Neural progenitor cell (in vitro differentiated cells): ENCODE results near the gene DISP1. TPM values are rescaled to one million over a fixed set of nuclear protein-coding genes. Genes with fewer than 3 reads are reported as not detected.

ENCODE experiments used
- DNase-seq: peaks from one replicate; pipeline ENCODE4 v3.0.0-alpha.2; 2016; ENCODE audit warnings: low spot score
- H2AFZ ChIP-seq: fragments of 200-600 bp; sonication (generic); replicated peaks from 2 replicates; pipeline ENCODE4 v1.6.1; 2016; ENCODE audit warnings: antibody characterized with exemption
- H3F3A ChIP-seq: fragments of 200-600 bp; sonication (generic); 2 replicates; pipeline ENCODE4 v1.6.1; 2016; ENCODE audit warnings: antibody characterized with exemption, low read depth
- H3K27ac ChIP-seq: fragments of 200-600 bp; sonication (generic); 2 replicates; pipeline ENCODE4 v1.5.1; 2016; ENCODE audit warnings: mild to moderate bottlenecking
- H3K27me3 ChIP-seq: fragments of 200-600 bp; sonication (generic); 2 replicates; pipeline ENCODE4 v1.6.1; 2016; ENCODE audit warnings: mild to moderate bottlenecking, moderate library complexity
- H3K36me3 ChIP-seq: fragments of 200-600 bp; sonication (generic); 2 replicates; pipeline ENCODE4 v1.5.1; 2016
- H3K4me1 ChIP-seq: fragments of 200-600 bp; sonication (generic); 2 replicates; pipeline ENCODE4 v1.6.1; 2016; ENCODE audit warnings: mixed run types
- H3K4me2 ChIP-seq: fragments of 200-600 bp; sonication (generic); 2 replicates; pipeline ENCODE4 v1.6.1; 2016
- H3K4me3 ChIP-seq: fragments of 200-600 bp; sonication (generic); 2 replicates; pipeline ENCODE4 v1.5.1; 2016
- H3K79me2 ChIP-seq: fragments of 200-600 bp; sonication (generic); 2 replicates; pipeline ENCODE4 v1.6.1; 2016; ENCODE audit warnings: low read depth
- H3K9ac ChIP-seq: fragments of 200-600 bp; sonication (generic); 2 replicates; pipeline ENCODE4 v1.6.1; 2016
- H3K9me3 ChIP-seq: fragments of 200-600 bp; sonication (generic); 2 replicates; pipeline ENCODE4 v1.5.1; 2016; ENCODE audit warnings: low read depth
- H4K20me1 ChIP-seq: fragments of 200-600 bp; sonication (generic); 2 replicates; pipeline ENCODE4 v1.6.1; 2016; ENCODE audit warnings: low read depth
- H3K27ac Mint-ChIP-seq: 3 replicates; pipeline ENCODE4 v1.8.0; 2021; ENCODE audit warnings: mixed read lengths
- H3K27me3 Mint-ChIP-seq: 2 replicates; pipeline ENCODE4 v1.8.0; 2022; ENCODE audit warnings: low read depth, mild to moderate bottlenecking, inconsistent platforms, moderate library complexity, mixed read lengths; ENCODE audit not compliant: insufficient read depth
- H3K36me3 Mint-ChIP-seq: 3 replicates; pipeline ENCODE4 v1.8.0; 2021; ENCODE audit warnings: mixed read lengths
- H3K4me1 Mint-ChIP-seq: 3 replicates; pipeline ENCODE4 v1.8.0; 2021; ENCODE audit warnings: mixed read lengths
- H3K4me3 Mint-ChIP-seq: 3 replicates; pipeline ENCODE4 v1.8.0; 2021; ENCODE audit warnings: mild to moderate bottlenecking, moderate library complexity, mixed read lengths
- H3K9me3 Mint-ChIP-seq: 3 replicates; pipeline ENCODE4 v1.8.0; 2020; ENCODE audit warnings: mixed read lengths
- EZH2 ChIP-seq: fragments of 200-600 bp; sonication (generic); IDR thresholded peaks from 2 replicates; pipeline ENCODE4 v1.6.1; 2017; ENCODE audit warnings: antibody characterized with exemption, mild to moderate bottlenecking, moderate library complexity
- EZH2phosphoT487 ChIP-seq: fragments of 200-600 bp; sonication (generic); IDR thresholded peaks from 2 replicates; pipeline ENCODE4 v1.6.1; 2017; ENCODE audit warnings: antibody characterized with exemption
- total RNA-seq: library from RNA; depleted of rRNA; stranded (reverse); fragments of >200 nt; gene quantifications from 2 replicates; pipeline ENCODE4 v1.2.3, GENCODE V29; 2015; ENCODE audit warnings: low replicate concordance
- TF ChIP-seq, protein P1 (sequence below): fragments of 200-600 bp; sonication (generic); IDR thresholded peaks from 2 replicates; pipeline ENCODE4 v1.5.1; 2017; ENCODE audit warnings: antibody characterized with exemption, mild to moderate bottlenecking

Gene DISP1
- total RNA-seq, 1 donor from 2014 or later: 6.5 TPM

DNA sequence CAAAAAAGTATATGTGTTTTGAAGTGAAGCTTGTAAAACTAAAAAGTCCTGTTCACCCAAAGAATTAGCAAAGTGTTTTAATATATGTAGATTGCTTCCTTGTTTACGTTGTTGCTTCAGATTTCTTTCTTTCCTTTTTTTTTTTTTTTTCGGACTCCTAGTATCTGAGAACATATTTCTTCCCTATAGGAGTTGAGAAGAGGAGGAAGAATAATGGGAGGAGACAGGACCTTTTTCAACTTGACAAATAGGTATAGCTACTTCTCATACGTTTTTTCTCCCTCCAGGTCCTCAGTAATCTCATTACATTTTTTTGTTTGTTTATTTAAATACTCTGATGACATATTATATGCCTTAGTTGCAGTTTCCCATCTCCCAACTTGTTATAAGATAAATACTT, 8.9 kb downstream of the DISP1 start:
- Histone ChIP-seq H3K4me2 (no peak overlapping the region), H3K9me3 (no peaks in the 10 kb centered on the region), H3K27me3 (no peaks in the 10 kb centered on the region), H3K4me3 (no peak overlapping the region), H3K36me3 (no peaks in the 10 kb centered on the region), H3K9ac (no peak overlapping the region), H3K4me1 (peaks cover 9% of the 10 kb centered on the region), H3K27ac (no peak overlapping the region), H2AFZ (no peak overlapping the region), H3K79me2 (peaks cover 61% of the 10 kb centered on the region), H4K20me1 (no peaks in the 10 kb centered on the region), H3F3A (no peaks in the 10 kb centered on the region)
- peaks cover 30% of the 10 kb centered on the region for H3K4me1 Mint-ChIP-seq
- no peaks in the 10 kb centered on the region for H3K9me3 Mint-ChIP-seq
- H3K36me3 Mint-ChIP-seq: peaks cover 4% of the 10 kb centered on the region
- no peak overlapping the region for H3K4me3 Mint-ChIP-seq
- DNase-seq: no peak
- H3K27me3 Mint-ChIP-seq: no peaks in the 10 kb centered on the region
- H3K27ac Mint-ChIP-seq: no peak overlapping the region
- TF ChIP-seq EZH2 (no peak), EZH2phosphoT487 (no peak)
- TF ChIP-seq, protein P1, sequence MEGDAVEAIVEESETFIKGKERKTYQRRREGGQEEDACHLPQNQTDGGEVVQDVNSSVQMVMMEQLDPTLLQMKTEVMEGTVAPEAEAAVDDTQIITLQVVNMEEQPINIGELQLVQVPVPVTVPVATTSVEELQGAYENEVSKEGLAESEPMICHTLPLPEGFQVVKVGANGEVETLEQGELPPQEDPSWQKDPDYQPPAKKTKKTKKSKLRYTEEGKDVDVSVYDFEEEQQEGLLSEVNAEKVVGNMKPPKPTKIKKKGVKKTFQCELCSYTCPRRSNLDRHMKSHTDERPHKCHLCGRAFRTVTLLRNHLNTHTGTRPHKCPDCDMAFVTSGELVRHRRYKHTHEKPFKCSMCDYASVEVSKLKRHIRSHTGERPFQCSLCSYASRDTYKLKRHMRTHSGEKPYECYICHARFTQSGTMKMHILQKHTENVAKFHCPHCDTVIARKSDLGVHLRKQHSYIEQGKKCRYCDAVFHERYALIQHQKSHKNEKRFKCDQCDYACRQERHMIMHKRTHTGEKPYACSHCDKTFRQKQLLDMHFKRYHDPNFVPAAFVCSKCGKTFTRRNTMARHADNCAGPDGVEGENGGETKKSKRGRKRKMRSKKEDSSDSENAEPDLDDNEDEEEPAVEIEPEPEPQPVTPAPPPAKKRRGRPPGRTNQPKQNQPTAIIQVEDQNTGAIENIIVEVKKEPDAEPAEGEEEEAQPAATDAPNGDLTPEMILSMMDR: no peak

DNA sequence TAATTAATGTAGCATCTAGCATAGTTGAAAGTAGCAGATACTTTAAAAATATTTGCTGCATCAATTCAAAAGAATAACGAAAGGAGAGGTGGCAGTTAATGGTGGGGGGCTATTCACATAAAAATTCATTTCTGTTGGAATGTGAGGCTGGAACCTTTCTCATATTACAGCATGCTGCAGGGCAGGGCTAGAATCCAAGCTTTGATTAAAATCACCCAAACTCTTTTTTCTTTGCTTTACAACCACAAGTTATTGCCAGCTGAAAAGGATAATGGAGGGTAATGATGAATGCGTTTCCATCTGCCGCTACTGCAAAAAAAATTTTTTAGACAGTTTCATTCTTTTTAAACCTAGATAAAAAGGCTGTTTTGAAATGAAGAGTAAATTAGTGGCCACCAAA, 9.8 kb downstream of the DISP1 start:
- H3K79me2 ChIP-seq: peaks cover 61% of the 10 kb centered on the region
- H3K36me3 ChIP-seq: no peaks in the 10 kb centered on the region
- H3K4me3 ChIP-seq: no peak overlapping the region
- no peaks in the 10 kb centered on the region for H3K9me3 Mint-ChIP-seq
- no peak overlapping the region for H3K4me2 ChIP-seq
- H3K27me3 Mint-ChIP-seq: no peaks in the 10 kb centered on the region
- DNase-seq: no peak
- H3K27me3 ChIP-seq: no peaks in the 10 kb centered on the region
- H4K20me1 ChIP-seq: no peaks in the 10 kb centered on the region
- peaks cover 9% of the 10 kb centered on the region for H3K4me1 ChIP-seq
- peak overlapping the region; percentile 24 for H3K4me3 Mint-ChIP-seq
- H3K27ac Mint-ChIP-seq: peak overlapping the region; percentile 88
- no peak overlapping the region for H3K27ac ChIP-seq
- peak overlapping the region; percentile 33 for H3K9ac ChIP-seq
- no peaks in the 10 kb centered on the region for H3F3A ChIP-seq
- peaks cover 2% of the 10 kb centered on the region for H3K36me3 Mint-ChIP-seq
- H3K9me3 ChIP-seq: no peaks in the 10 kb centered on the region
- H3K4me1 Mint-ChIP-seq: peaks cover 34% of the 10 kb centered on the region
- TF ChIP-seq, protein P1: no peak
- TF ChIP-seq EZH2phosphoT487 (no peak), EZH2 (no peak)
- H2AFZ ChIP-seq: no peak overlapping the region

DNA sequence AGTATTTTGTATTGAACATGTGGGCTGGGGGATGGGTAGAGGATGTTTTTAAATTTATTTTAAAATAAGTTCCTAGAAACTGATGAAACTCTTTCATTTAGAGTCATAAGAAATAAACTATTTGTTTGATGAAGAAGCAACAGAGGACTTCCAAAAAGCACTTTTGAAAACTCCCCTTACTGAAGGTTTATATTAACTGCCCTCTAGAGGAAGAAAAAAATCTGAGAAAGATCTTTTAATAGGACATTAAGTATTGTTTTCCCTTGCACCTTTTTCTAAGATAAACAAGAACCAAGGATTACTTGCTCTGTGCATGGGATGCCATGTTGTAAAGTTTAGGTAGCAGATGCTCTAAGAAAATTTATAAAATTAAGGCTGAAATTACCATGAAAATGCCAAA, 14.1 kb downstream of the DISP1 start:
- no peaks in the 10 kb centered on the region for H3F3A ChIP-seq
- H3K4me1 ChIP-seq: peaks cover 9% of the 10 kb centered on the region
- peaks cover 32% of the 10 kb centered on the region for H3K79me2 ChIP-seq
- no peak overlapping the region for H3K4me3 ChIP-seq
- H3K27me3 ChIP-seq: no peaks in the 10 kb centered on the region
- TF ChIP-seq EZH2phosphoT487 (no peak), EZH2 (no peak)
- TF ChIP-seq, protein P1: no peak
- Mint-ChIP-seq H3K9me3 (no peaks in the 10 kb centered on the region), H3K4me1 (peaks cover 20% of the 10 kb centered on the region), H3K27me3 (peaks cover 2% of the 10 kb centered on the region), H3K36me3 (no peaks in the 10 kb centered on the region), H3K27ac (no peak overlapping the region), H3K4me3 (no peak overlapping the region)
- no peak overlapping the region for H2AFZ ChIP-seq
- H3K9ac ChIP-seq: no peak overlapping the region
- no peaks in the 10 kb centered on the region for H3K36me3 ChIP-seq
- no peak overlapping the region for H3K4me2 ChIP-seq
- no peaks in the 10 kb centered on the region for H3K9me3 ChIP-seq
- DNase-seq: no peak
- H3K27ac ChIP-seq: no peak overlapping the region
- no peaks in the 10 kb centered on the region for H4K20me1 ChIP-seq
